Lower leg skin (tissue), 4 donors: ENCODE results near the gene CSMD2. TPM values are rescaled to one million over a fixed set of nuclear protein-coding genes. Genes with fewer than 3 reads are reported as not detected.

Experiments
- DNase-seq, 2 donors: peaks; one replicate each; pipeline ENCODE4 v3.0.0-alpha.2; 2019; ENCODE audit warnings: low spot score in 2 of 2
- H3K4me3 ChIP-seq: fragments of 200-600 bp; sonication (generic); 2 replicates; pipeline ENCODE4 v1.5.1; 2017; ENCODE audit warnings: mild to moderate bottlenecking, low read depth; ENCODE audit not compliant: poor library complexity, severe bottlenecking
- CTCF ChIP-seq, 3 donors: fragments of 450-650 bp; IDR thresholded peaks; one replicate each; pipeline ENCODE4 v1.5.1; 2016; ENCODE audit warnings: antibody characterized with exemption in 3 of 3, mild to moderate bottlenecking in 3 of 3, moderate library complexity in 2 of 3
- POLR2A ChIP-seq, 2 donors: fragments of 450-650 bp; IDR thresholded peaks; one replicate each; pipeline ENCODE4 v1.6.1; 2016 to 2017; ENCODE audit warnings: antibody characterized with exemption in 2 of 2, mild to moderate bottlenecking in 1 of 2, moderate library complexity in 1 of 2
- WGBS, 2 donors: methylation state at CpG; one replicate each; pipeline ENCODE4 v1.1.5; 2018; 5-methylcytosine and 5-hydroxymethylcytosine counted together
- intact Hi-C: fragments of 100-400 bp; cut with DNase I; formaldehyde crosslinking; loops from one replicate; pipeline ENCODE4 v1.15.0; 2023; ENCODE audit warnings: low total_unique reads
- total RNA-seq, 4 donors: library from RNA; depleted of rRNA; stranded (reverse); fragments of >200 nt; gene quantifications; one replicate each; pipeline ENCODE4 v1.1.0, GENCODE V29; 2016

Gene CSMD2
- total RNA-seq, 4 donors from 2014 or later = 0.11 to 1.0 TPM; not detected in 2

DNA sequence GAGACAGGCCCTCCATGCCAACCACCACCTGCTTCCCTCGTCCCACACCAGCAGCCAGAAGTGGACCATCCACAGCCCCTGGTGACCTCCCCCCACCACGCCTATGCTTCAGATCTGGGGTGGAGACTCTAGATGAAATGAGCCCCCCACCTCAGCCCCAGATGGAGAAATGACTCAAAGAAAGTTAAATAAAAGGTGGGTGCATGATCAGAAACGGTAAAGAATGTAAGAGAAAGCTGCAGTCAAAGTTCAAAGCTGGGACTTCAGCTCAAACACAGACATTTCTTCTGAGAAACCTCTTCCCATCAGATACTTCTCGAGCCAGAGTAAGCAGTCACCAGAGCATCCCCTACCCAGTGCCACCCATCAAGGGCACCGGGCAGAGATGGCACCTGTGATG, 344.2 kb downstream of the CSMD2 start:
- no peak for DNase-seq
- WGBS, 2 donors = 81 to 87% methylated on average over 5 of the region's 5 CpGs
- intact Hi-C loops = no loop called here
- no peak for TF ChIP-seq CTCF (IDR thresholded peaks at IDR 0.05)
- TF ChIP-seq POLR2A (IDR thresholded peaks at IDR 0.05) = no peak
- H3K4me3 ChIP-seq = no peak overlapping the region

- intact Hi-C loops = no loop called here
- H3K4me3 ChIP-seq = no peak overlapping the region
- DNase-seq = no peak
- 81 to 83% methylated on average over 7 of the region's 7 CpGs for WGBS, 2 donors
- TF ChIP-seq CTCF (IDR thresholded peaks at IDR 0.05) (no peak), POLR2A (IDR thresholded peaks at IDR 0.05) (no peak)
These were observed 345.1 kb downstream of the CSMD2 start for GRCh38 chr1:33819913-33820311.

DNA sequence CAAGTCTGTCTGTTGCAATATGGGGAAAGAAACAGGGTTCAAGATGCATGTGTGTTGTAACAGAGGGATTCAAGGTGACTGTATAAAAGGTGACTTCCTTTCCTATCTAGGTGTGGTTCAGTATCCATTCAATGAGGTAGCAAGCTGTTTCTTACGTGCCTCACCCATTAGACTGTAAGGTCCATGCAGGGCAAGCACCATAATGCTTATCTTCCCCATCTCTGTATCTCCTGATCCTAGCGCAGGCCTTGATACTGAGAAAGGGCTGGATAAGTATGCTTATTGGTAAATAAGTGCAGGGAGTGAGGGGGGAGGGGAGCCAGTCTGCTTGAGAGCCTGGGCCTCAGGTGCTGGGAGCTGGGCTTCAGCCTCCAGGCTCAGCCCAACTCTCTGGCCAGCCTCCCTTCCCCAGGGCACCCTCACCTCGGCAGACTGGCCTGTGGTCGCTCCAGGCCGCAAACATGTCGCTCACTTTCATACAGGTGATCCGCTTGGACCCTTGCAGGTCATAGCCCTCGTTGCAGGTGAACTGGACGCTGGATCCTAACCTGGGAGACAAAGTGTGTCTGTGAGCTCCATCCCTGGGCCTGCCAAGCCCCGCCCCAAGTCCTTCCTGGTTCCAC, 345.6 kb downstream of the CSMD2 start:
- TF ChIP-seq CTCF (IDR thresholded peaks at IDR 0.05) = no peak
- TF ChIP-seq POLR2A (IDR thresholded peaks at IDR 0.05) = no peak
- intact Hi-C loops = no loop called here
- H3K4me3 ChIP-seq = no peak overlapping the region
- DNase-seq = no peak
- 87 to 90% methylated on average over 10 of the region's 10 CpGs for WGBS, 2 donors

DNA sequence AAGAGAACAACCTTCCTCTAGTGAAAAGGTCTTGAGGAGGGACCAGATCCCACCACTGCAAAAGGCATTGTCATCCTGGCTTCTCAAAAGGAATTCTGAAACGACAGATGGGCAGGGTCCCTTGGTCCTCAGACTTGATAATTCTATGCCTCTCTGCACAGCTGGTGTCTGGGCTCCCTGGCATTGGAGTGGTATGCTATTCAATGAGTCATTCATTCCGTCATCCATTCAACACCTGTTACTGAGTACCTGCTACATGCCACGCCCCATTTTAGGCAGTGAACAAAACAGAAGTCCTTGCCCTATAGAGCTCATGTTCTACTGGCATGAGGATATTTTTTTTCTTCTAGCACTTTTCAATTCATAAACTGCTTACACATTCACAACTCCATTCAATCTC, 347.0 kb downstream of the CSMD2 start:
- H3K4me3 ChIP-seq = no peak overlapping the region
- DNase-seq = no peak
- intact Hi-C loops = no loop called here
- TF ChIP-seq CTCF (IDR thresholded peaks at IDR 0.05) (no peak), POLR2A (IDR thresholded peaks at IDR 0.05) (no peak)
- 67 to 75% methylated on average over 3 of the region's 3 CpGs for WGBS, 2 donors

GRCh38 chr1:33815061-33815460, 350.0 kb downstream of the CSMD2 start:
- 72 to 79% methylated on average over 4 of the region's 4 CpGs for WGBS, 2 donors
- H3K4me3 ChIP-seq = no peak overlapping the region
- intact Hi-C loops = no loop called here
- no peak for DNase-seq
- TF ChIP-seq POLR2A (IDR thresholded peaks at IDR 0.05) (no peak), CTCF (IDR thresholded peaks at IDR 0.05) (no peak)

DNA sequence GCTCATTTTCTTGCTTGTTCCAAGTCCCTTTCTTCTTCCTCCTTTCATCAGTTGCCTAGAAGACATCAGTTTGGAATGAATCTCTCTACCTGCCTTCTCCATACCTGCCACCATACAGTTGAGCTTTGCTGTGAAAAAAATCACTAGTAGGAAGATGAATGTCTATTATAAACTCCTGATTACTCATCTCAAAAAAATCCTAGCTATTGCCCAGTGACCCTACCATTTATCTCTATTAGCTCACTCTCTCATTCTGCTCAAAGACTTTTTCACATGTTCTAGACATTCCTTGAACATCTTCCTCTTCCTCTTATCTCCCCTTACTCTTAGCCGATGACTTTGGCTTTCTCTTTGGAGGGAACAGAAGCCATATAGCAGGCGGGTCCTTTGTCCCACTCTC, 350.9 kb downstream of the CSMD2 start:
- intact Hi-C loops = no loop called here
- no peak overlapping the region for H3K4me3 ChIP-seq
- TF ChIP-seq POLR2A (IDR thresholded peaks at IDR 0.05) = no peak
- no peak for TF ChIP-seq CTCF (IDR thresholded peaks at IDR 0.05)
- no peak for DNase-seq
- 97% methylated on average over 2 of the region's 2 CpGs for WGBS, 2 donors
